Osteoblast (primary cell): ENCODE data around the gene WFDC1. TPM values are rescaled to one million over a fixed set of nuclear protein-coding genes. Genes with fewer than 3 reads are reported as not detected.

Experiments used
- DNase-seq: peaks from one replicate; pipeline ENCODE4 v3.0.0; 2011; ENCODE audit warnings: low spot score, mixed read lengths; ENCODE audit not compliant: insufficient read length; ENCODE audit errors: missing footprints
- H2AFZ ChIP-seq: 2 replicates; pipeline ENCODE4 v1.6.0; 2011; ENCODE audit warnings: mild to moderate bottlenecking, low read length
- H3K27ac ChIP-seq: 2 replicates; pipeline ENCODE4 v1.5.1; 2011; ENCODE audit warnings: mild to moderate bottlenecking, low read depth, low read length, moderate library complexity
- H3K27me3 ChIP-seq: 2 replicates; pipeline ENCODE4 v1.6.0; 2012; ENCODE audit warnings: mild to moderate bottlenecking, control low read depth, inconsistent platforms, low read length, moderate library complexity; ENCODE audit not compliant: insufficient read depth
- H3K36me3 ChIP-seq: 2 replicates; pipeline ENCODE4 v1.5.1; 2011; ENCODE audit warnings: mild to moderate bottlenecking, low read length, control low read depth, moderate library complexity; ENCODE audit not compliant: insufficient read depth
- H3K4me1 ChIP-seq: 2 replicates; pipeline ENCODE4 v1.5.1; 2011; ENCODE audit warnings: mild to moderate bottlenecking, low read length, control low read depth, moderate library complexity; ENCODE audit not compliant: insufficient read depth
- H3K4me2 ChIP-seq: 2 replicates; pipeline ENCODE4 v1.6.0; 2011; ENCODE audit warnings: mild to moderate bottlenecking, low read length; ENCODE audit not compliant: insufficient read depth
- H3K4me3 ChIP-seq: fragments of 200-600 bp; sonication (generic); 3 replicates; pipeline ENCODE4 v1.5.1; 2012; ENCODE audit warnings: mild to moderate bottlenecking, low read length, inconsistent platforms; ENCODE audit not compliant: insufficient read depth
- H3K79me2 ChIP-seq: 2 replicates; pipeline ENCODE4 v1.6.0; 2012; ENCODE audit warnings: mild to moderate bottlenecking, low read length, control low read depth, inconsistent platforms; ENCODE audit not compliant: insufficient read depth
- H3K9me3 ChIP-seq: 2 replicates; pipeline ENCODE4 v1.5.1; 2011; ENCODE audit warnings: low read depth, low read length, control low read depth
- H4K20me1 ChIP-seq: 2 replicates; pipeline ENCODE4 v1.6.0; 2012; ENCODE audit warnings: mild to moderate bottlenecking, low read length, control low read depth; ENCODE audit not compliant: insufficient read depth
- total RNA-seq: library from RNA; depleted of rRNA; stranded (reverse); fragments of >200 nt; gene quantifications from 2 replicates; pipeline ENCODE4 v1.2.3, GENCODE V29; 2012
- TF ChIP-seq, protein P1 (sequence below): IDR thresholded peaks from 2 replicates; pipeline ENCODE4 v1.5.1; 2011; ENCODE audit warnings: mild to moderate bottlenecking, low read depth, low read length, moderate library complexity; ENCODE audit errors: extremely low read depth

WFDC1 gene
- total RNA-seq, 1 donor = not detected

DNA sequence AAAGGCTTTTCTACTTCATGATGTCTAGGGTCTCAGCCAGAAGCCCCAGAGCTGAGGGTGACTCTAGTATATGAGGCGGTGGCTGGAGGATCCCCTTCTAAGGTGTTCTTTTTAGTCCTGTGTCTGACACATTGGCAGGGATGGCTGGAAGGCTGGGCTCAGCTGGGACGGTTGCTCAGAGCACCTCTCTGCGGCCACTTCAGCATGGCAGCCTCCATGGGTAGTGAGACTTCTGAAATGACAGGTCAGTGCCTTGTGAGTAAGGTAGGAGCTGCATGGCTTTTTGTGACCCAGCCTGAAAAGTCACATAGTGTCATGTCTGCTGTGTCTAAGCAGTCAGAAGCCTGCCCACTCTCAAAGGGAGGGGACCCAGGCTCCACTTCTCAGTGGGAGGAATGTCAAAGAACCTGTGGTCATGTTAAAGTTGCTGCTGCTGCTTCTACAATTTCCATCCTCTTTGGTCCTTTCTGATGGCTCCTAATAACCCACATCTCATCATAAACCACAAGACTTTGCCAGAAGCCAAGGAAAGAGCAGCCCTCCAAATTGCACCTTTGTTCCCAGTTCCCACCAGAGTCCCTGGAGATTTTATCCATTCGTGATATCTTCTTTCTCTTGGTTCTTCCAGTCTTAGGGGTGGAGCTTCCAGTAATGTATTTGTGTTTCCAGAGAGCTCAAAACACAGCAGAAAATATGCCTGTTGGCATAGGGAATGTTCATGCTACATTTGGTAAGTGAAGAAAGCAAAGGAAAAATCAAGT is 39.4 kb upstream of the WFDC1 start:
- Histone ChIP-seq H3K36me3 (no peaks in the 10 kb centered on the region), H3K27me3 (peaks cover 33% of the 10 kb centered on the region), H3K9me3 (no peaks in the 10 kb centered on the region), H2AFZ (no peak overlapping the region), H3K79me2 (no peaks in the 10 kb centered on the region), H3K4me3 (no peak overlapping the region), H3K27ac (no peak overlapping the region), H3K4me1 (no peaks in the 10 kb centered on the region), H4K20me1 (no peaks in the 10 kb centered on the region), H3K4me2 (no peak overlapping the region)
- DNase-seq = no peak
- TF ChIP-seq, protein P1, sequence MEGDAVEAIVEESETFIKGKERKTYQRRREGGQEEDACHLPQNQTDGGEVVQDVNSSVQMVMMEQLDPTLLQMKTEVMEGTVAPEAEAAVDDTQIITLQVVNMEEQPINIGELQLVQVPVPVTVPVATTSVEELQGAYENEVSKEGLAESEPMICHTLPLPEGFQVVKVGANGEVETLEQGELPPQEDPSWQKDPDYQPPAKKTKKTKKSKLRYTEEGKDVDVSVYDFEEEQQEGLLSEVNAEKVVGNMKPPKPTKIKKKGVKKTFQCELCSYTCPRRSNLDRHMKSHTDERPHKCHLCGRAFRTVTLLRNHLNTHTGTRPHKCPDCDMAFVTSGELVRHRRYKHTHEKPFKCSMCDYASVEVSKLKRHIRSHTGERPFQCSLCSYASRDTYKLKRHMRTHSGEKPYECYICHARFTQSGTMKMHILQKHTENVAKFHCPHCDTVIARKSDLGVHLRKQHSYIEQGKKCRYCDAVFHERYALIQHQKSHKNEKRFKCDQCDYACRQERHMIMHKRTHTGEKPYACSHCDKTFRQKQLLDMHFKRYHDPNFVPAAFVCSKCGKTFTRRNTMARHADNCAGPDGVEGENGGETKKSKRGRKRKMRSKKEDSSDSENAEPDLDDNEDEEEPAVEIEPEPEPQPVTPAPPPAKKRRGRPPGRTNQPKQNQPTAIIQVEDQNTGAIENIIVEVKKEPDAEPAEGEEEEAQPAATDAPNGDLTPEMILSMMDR = no peak

DNA sequence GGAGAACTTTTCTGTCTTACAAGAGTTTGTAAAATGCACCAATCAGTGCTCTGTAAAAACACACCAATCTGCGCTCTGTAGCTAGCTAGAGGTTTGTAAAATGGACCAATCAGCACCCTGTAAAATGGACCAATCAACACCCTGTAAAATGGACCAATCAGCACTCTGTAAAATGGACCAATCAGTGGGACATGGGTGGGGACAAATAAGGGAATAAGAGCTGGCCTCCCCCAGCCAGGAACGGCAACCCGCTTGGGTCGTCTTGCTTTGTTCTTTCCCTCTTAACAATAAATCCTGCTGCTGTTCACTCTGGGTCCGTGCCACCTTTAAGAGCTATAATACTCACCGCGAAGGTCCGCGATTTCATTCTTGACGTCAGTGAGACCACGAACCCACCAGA is 36.4 kb upstream of the WFDC1 start:
- no peak overlapping the region for H3K4me3 ChIP-seq

DNA sequence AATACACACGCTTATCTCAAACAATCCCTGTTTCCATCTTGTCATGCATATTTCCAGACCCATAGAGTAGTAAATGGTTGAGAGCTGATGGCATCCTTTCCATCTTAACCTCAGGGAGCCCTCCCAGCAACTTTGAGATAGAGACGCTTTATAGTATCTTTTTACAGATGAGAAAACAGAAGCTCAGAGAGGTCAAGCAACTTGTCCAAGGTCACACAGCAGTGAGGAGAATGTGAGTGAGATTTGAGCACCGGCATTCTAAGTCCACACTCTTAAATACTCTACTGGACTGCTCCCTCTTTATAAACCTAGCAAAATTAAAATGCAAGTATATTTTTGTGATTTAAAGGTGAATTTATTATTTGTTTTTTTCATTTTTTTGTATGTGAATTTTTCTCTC is 35.0 kb upstream of the WFDC1 start:
- H3K27me3 ChIP-seq = peaks cover 19% of the 10 kb centered on the region
- H4K20me1 ChIP-seq = no peaks in the 10 kb centered on the region
- H3K4me3 ChIP-seq = no peak overlapping the region
- no peak for DNase-seq
- no peak overlapping the region for H2AFZ ChIP-seq
- H3K36me3 ChIP-seq = no peaks in the 10 kb centered on the region
- no peaks in the 10 kb centered on the region for H3K9me3 ChIP-seq
- TF ChIP-seq, protein P1 = no peak
- no peaks in the 10 kb centered on the region for H3K4me1 ChIP-seq
- no peaks in the 10 kb centered on the region for H3K79me2 ChIP-seq
- no peak overlapping the region for H3K4me2 ChIP-seq
- H3K27ac ChIP-seq = no peak overlapping the region

More for the DNA sequence above, 36.4 kb upstream of the WFDC1 start:
- Histone ChIP-seq H4K20me1 (no peaks in the 10 kb centered on the region), H3K79me2 (no peaks in the 10 kb centered on the region), H3K4me1 (no peaks in the 10 kb centered on the region), H3K36me3 (no peaks in the 10 kb centered on the region), H2AFZ (no peak overlapping the region), H3K27ac (no peak overlapping the region), H3K9me3 (no peaks in the 10 kb centered on the region), H3K4me2 (no peak overlapping the region), H3K27me3 (peaks cover 24% of the 10 kb centered on the region)
- DNase-seq = no peak
- TF ChIP-seq, protein P1 = no peak

DNA sequence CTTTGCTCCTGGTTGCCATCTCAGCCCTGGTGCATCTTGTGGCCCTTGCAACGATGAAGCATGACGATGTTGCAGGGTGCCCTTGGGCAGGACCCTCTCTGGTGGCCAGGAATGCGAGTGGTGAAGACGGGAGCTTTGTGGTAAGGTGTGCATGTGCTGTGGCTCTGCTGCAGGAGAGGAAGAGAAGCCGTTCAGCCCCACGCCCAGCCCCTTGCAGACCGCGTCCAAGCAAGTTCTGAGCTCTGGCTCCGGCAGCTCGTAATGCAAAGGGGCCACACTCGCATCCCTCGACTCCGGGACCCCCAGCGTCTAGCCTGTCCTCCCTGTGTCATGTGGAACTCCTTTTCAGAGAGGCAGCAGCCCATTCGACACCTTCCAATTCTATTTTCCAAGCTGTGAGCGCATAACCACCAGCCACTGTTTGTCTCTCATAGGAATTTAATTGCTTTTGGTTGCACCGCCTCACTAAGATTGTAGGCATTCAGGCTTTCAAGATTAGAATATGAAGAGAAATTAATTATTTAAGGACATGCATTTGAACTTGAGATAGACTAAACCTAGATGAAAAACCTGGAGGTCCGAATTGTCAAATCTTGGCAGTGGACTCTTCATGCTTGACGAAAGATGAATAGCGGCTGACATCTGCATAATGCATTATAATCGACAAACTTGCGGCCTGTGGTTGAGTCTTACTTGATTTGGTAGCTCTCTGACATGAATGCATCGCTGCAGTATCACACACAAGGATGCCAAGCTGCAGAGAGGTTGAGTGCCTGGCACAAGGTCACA is 33.7 kb upstream of the WFDC1 start:
- Histone ChIP-seq H4K20me1 (no peaks in the 10 kb centered on the region), H3K4me2 (no peak overlapping the region), H3K36me3 (no peaks in the 10 kb centered on the region), H3K27ac (no peak overlapping the region), H3K4me1 (no peaks in the 10 kb centered on the region), H3K9me3 (no peaks in the 10 kb centered on the region), H3K4me3 (no peak overlapping the region), H2AFZ (no peak overlapping the region), H3K79me2 (no peaks in the 10 kb centered on the region), H3K27me3 (peaks cover 14% of the 10 kb centered on the region)
- TF ChIP-seq, protein P1 = no peak
- no peak for DNase-seq
